HepG2 (cell line): ENCODE results near the gene ABCB6. TPM values are rescaled to one million over a fixed set of nuclear protein-coding genes. Genes with fewer than 3 reads are reported as not detected.

Experiments
- ATF1 ChIP-seq: IDR thresholded peaks from 2 replicates; pipeline ENCODE4 v1.6.1; 2016; ENCODE audit warnings: mild to moderate bottlenecking, control low read depth
- FIP1L1 ChIP-seq: fragments of 200-400 bp; formaldehyde crosslinking; IDR thresholded peaks from 2 replicates; pipeline ENCODE4 v1.6.1; 2018; ENCODE audit warnings: low read depth, mild to moderate bottlenecking, low read length, moderate library complexity, borderline replicate concordance; ENCODE audit not compliant: insufficient read depth
- HMG20A ChIP-seq: IDR thresholded peaks from 2 replicates; pipeline ENCODE4 v1.6.1; 2016; ENCODE audit warnings: borderline replicate concordance
- MTF2 ChIP-seq: sonication (generic); formaldehyde crosslinking; IDR thresholded peaks from 2 replicates; pipeline ENCODE4 v1.5.0; 2020; ENCODE audit warnings: missing genetic modification reagents, borderline replicate concordance
- ZMYM4 ChIP-seq: sonication (generic); formaldehyde crosslinking; IDR thresholded peaks from 2 replicates; pipeline ENCODE4 v1.8.1; 2023; ENCODE audit warnings: mild to moderate bottlenecking, missing genetic modification reagents
- ZNF3 ChIP-seq: IDR thresholded peaks from 2 replicates; pipeline ENCODE4 v1.7.0; 2017; ENCODE audit warnings: inconsistent platforms
- ZNF564 ChIP-seq: sonication (generic); formaldehyde crosslinking; IDR thresholded peaks from 2 replicates; pipeline ENCODE4 v1.8.1; 2023; ENCODE audit warnings: mild to moderate bottlenecking, missing genetic modification reagents
- ZNF615 ChIP-seq: sonication (generic); formaldehyde crosslinking; IDR thresholded peaks from 2 replicates; pipeline ENCODE4 v1.5.0; 2020; ENCODE audit warnings: mild to moderate bottlenecking, missing genetic modification reagents, borderline replicate concordance
- ZNF737 ChIP-seq: sonication (generic); formaldehyde crosslinking; IDR thresholded peaks from 2 replicates; pipeline ENCODE4 v1.5.0; 2020; ENCODE audit warnings: missing genetic modification reagents, mild to moderate bottlenecking, borderline replicate concordance
- ZNF780A ChIP-seq: sonication (generic); formaldehyde crosslinking; IDR thresholded peaks from 2 replicates; pipeline ENCODE4 v1.8.0; 2022; ENCODE audit warnings: mild to moderate bottlenecking, missing genetic modification reagents, moderate library complexity
- polyA plus RNA-seq, 8 experiments: library from polyadenylated mRNA; depleted of rRNA in 3 of 8; stranded (reverse) in 7 of 8; unstranded in 1 of 8; fragments of >200 nt; fragmentation: Illumina TruSeq in 4 of 8; extraction: Trizol in 4 of 8; gene quantifications; 2 replicates each; pipeline versions ENCODE4 v1.2.1 to v1.2.3, GENCODE V29; 2011 to 2016; ENCODE audit warnings: low read depth in 4 of 8, missing spikeins in 1 of 8, mixed read lengths in 1 of 8; ENCODE audit not compliant: insufficient read depth in 1 of 8
- total RNA-seq, 5 experiments: library from RNA; depleted of rRNA; stranded (reverse); fragments of >200 nt; fragmentation: Illumina TruSeq; extraction: Trizol; gene quantifications; 2 replicates each; pipeline ENCODE4 v1.2.3, GENCODE V29; 2016; ENCODE audit warnings: low read depth in 1 of 5
- TF ChIP-seq, protein P1 (sequence below): sonication (generic); formaldehyde crosslinking; conservative IDR thresholded peaks from 2 replicates; pipeline ENCODE4 v1.4.0; 2020; ENCODE audit warnings: missing genetic modification reagents
- TF ChIP-seq, protein P2 (sequence below): IDR thresholded peaks from 2 replicates; pipeline ENCODE4 v1.6.1; 2016; ENCODE audit warnings: missing compliant biosample characterization, missing genetic modification reagents, borderline replicate concordance
- TF ChIP-seq, protein P3 (sequence below): IDR thresholded peaks from 2 replicates; pipeline ENCODE4 v1.6.1; 2016; ENCODE audit warnings: mild to moderate bottlenecking, missing biosample characterization, missing genetic modification reagents
- TF ChIP-seq, protein P4 (sequence below): sonication (generic); formaldehyde crosslinking; IDR thresholded peaks from 2 replicates; pipeline ENCODE4 v1.4.0; 2020; ENCODE audit warnings: mild to moderate bottlenecking, missing genetic modification reagents, borderline replicate concordance
- TF ChIP-seq, protein P5 (sequence below): sonication (generic); formaldehyde crosslinking; IDR thresholded peaks from 2 replicates; pipeline ENCODE4 v1.8.0; 2022; ENCODE audit warnings: missing genetic modification reagents, mild to moderate bottlenecking, borderline replicate concordance
- TF ChIP-seq, protein P6 (sequence below): sonication (generic); formaldehyde crosslinking; conservative IDR thresholded peaks from 2 replicates; pipeline ENCODE4 v1.8.0; 2022; ENCODE audit warnings: mild to moderate bottlenecking, moderate library complexity, missing genetic modification reagents
- TF ChIP-seq, protein P7 (sequence below): sonication (generic); formaldehyde crosslinking; conservative IDR thresholded peaks from 2 replicates; pipeline ENCODE4 v1.8.0; 2022; ENCODE audit warnings: low read depth, missing genetic modification reagents

Gene ABCB6
- total and polyA plus RNA-seq, 2 of the 13 experiments (the other 11 are each of a cell fraction or from before 2014, with no cell fraction given) = 91.1 to 137 TPM

DNA sequence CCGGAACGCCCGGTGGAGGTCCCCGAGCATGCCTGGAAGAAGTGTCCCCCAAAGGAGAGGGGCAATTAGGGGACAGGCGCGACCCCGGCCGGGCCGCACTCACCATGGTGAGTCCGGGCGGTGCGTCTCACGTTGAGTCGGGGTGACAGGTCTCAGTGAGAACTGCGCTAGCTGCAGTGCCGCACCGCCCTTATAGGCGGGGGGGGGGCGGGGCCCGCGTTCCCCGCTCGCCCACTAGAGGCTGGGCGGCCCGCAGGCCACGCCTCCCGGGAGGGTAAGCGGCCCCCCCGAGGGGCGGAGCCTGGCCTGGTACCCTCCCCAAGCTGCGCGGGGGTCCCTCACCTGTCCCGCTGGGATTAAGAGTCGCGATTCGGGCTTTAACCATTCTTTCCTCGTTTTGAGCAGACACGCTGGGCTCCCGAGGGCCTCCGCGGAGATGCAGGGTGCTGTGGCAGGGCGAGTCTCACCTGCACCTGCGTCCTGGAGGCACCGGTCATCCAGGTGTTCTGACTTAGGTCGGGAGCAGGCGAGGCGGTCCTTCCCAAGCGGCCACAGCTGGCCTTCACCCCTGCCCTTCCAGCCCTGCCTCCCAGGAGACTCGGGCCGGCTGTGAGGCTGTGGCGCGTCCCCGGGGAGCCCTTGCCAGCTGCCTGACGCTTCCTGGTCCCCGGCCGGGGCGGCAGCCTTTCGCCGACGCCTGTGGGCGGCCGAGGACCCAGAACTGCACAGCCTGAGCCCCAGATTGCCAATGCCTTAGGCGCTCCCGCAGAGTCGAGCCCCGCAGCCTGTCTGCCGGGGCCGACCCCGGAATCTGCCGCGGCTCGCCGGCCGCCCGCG lies 35.2 kb upstream of the ABCB6 start, which contains the start of gene TUBA4A (continued):
- TF ChIP-seq, protein P1, sequence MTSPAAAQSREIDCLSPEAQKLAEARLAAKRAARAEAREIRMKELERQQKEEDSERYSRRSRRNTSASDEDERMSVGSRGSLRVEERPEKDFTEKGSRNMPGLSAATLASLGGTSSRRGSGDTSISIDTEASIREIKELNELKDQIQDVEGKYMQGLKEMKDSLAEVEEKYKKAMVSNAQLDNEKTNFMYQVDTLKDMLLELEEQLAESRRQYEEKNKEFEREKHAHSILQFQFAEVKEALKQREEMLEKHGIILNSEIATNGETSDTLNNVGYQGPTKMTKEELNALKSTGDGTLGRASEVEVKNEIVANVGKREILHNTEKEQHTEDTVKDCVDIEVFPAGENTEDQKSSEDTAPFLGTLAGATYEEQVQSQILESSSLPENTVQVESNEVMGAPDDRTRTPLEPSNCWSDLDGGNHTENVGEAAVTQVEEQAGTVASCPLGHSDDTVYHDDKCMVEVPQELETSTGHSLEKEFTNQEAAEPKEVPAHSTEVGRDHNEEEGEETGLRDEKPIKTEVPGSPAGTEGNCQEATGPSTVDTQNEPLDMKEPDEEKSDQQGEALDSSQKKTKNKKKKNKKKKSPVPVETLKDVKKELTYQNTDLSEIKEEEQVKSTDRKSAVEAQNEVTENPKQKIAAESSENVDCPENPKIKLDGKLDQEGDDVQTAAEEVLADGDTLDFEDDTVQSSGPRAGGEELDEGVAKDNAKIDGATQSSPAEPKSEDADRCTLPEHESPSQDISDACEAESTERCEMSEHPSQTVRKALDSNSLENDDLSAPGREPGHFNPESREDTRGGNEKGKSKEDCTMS (CRISPR knock-in tag) = no peak
- no peak for TF ChIP-seq ATF1 (CRISPR knock-in tag)
- TF ChIP-seq ZNF737 (CRISPR knock-in tag) = no peak
- TF ChIP-seq, protein P2, sequence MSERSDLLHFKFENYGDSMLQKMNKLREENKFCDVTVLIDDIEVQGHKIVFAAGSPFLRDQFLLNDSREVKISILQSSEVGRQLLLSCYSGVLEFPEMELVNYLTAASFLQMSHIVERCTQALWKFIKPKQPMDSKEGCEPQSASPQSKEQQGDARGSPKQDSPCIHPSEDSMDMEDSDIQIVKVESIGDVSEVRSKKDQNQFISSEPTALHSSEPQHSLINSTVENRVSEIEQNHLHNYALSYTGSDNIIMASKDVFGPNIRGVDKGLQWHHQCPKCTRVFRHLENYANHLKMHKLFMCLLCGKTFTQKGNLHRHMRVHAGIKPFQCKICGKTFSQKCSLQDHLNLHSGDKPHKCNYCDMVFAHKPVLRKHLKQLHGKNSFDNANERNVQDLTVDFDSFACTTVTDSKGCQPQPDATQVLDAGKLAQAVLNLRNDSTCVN (CRISPR knock-in tag) = peak; percentile 32; the same call in 1 of the 2 replicates
- no peak for TF ChIP-seq FIP1L1
- TF ChIP-seq ZMYM4 = peak; percentile 44; the same call in 1 of the 2 replicates
- TF ChIP-seq MTF2 (CRISPR knock-in tag) = peak; percentile 70; the same call in 1 of the 2 replicates
- TF ChIP-seq, protein P3, sequence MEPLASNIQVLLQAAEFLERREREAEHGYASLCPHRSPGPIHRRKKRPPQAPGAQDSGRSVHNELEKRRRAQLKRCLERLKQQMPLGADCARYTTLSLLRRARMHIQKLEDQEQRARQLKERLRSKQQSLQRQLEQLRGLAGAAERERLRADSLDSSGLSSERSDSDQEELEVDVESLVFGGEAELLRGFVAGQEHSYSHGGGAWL (CRISPR knock-in tag) = peak; percentile 48
- TF ChIP-seq, protein P4, sequence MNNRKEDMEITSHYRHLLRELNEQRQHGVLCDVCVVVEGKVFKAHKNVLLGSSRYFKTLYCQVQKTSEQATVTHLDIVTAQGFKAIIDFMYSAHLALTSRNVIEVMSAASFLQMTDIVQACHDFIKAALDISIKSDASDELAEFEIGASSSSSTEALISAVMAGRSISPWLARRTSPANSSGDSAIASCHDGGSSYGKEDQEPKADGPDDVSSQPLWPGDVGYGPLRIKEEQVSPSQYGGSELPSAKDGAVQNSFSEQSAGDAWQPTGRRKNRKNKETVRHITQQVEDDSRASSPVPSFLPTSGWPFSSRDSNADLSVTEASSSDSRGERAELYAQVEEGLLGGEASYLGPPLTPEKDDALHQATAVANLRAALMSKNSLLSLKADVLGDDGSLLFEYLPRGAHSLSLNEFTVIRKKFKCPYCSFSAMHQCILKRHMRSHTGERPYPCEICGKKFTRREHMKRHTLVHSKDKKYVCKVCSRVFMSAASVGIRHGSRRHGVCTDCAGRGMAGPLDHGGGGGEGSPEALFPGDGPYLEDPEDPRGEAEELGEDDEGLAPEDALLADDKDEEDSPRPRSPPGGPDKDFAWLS (CRISPR knock-in tag) = peak; percentile 88
- no peak for TF ChIP-seq ZNF564 (CRISPR knock-in tag)
- no peak for TF ChIP-seq ZNF780A
- no peak for TF ChIP-seq ZNF615
- no peak for TF ChIP-seq HMG20A (CRISPR knock-in tag)
- TF ChIP-seq, protein P5, sequence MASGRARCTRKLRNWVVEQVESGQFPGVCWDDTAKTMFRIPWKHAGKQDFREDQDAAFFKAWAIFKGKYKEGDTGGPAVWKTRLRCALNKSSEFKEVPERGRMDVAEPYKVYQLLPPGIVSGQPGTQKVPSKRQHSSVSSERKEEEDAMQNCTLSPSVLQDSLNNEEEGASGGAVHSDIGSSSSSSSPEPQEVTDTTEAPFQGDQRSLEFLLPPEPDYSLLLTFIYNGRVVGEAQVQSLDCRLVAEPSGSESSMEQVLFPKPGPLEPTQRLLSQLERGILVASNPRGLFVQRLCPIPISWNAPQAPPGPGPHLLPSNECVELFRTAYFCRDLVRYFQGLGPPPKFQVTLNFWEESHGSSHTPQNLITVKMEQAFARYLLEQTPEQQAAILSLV (CRISPR knock-in tag) = peak; percentile 72; the same call in 1 of the 2 replicates
- TF ChIP-seq, protein P6, sequence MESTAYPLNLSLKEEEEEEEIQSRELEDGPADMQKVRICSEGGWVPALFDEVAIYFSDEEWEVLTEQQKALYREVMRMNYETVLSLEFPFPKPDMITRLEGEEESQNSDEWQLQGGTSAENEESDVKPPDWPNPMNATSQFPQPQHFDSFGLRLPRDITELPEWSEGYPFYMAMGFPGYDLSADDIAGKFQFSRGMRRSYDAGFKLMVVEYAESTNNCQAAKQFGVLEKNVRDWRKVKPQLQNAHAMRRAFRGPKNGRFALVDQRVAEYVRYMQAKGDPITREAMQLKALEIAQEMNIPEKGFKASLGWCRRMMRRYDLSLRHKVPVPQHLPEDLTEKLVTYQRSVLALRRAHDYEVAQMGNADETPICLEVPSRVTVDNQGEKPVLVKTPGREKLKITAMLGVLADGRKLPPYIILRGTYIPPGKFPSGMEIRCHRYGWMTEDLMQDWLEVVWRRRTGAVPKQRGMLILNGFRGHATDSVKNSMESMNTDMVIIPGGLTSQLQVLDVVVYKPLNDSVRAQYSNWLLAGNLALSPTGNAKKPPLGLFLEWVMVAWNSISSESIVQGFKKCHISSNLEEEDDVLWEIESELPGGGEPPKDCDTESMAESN (CRISPR knock-in tag) = 0 out of 2 replicates have a peak, but pooled peaks have one; percentile 61
- TF ChIP-seq, protein P7, sequence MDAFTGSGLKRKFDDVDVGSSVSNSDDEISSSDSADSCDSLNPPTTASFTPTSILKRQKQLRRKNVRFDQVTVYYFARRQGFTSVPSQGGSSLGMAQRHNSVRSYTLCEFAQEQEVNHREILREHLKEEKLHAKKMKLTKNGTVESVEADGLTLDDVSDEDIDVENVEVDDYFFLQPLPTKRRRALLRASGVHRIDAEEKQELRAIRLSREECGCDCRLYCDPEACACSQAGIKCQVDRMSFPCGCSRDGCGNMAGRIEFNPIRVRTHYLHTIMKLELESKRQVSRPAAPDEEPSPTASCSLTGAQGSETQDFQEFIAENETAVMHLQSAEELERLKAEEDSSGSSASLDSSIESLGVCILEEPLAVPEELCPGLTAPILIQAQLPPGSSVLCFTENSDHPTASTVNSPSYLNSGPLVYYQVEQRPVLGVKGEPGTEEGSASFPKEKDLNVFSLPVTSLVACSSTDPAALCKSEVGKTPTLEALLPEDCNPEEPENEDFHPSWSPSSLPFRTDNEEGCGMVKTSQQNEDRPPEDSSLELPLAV (CRISPR knock-in tag) = no peak
- TF ChIP-seq ZNF3 = no peak
